HUES64 (cell line): ENCODE measurements around the gene PLEKHG5. TPM values are rescaled to one million over a fixed set of nuclear protein-coding genes. Genes with fewer than 3 reads are reported as not detected.
A peak's percentile ranks its signal among the peaks of the same experiment; 100 is the strongest.

Source experiments
- H3K27ac ChIP-seq: 2 replicates; pipeline ENCODE4 v1.7.0; 2013; ENCODE audit warnings: low read depth, low read length, inconsistent platforms
- H3K27me3 ChIP-seq: 2 replicates; pipeline ENCODE4 v1.6.1; 2013; ENCODE audit warnings: mild to moderate bottlenecking, low read length; ENCODE audit not compliant: insufficient read depth
- H3K36me3 ChIP-seq: 2 replicates; pipeline ENCODE4 v1.6.1; 2013; ENCODE audit warnings: mild to moderate bottlenecking, low read length; ENCODE audit not compliant: insufficient read depth
- H3K4me1 ChIP-seq: 2 replicates; pipeline ENCODE4 v1.6.1; 2013; ENCODE audit warnings: mild to moderate bottlenecking, low read length, moderate library complexity; ENCODE audit not compliant: insufficient read depth
- H3K4me3 ChIP-seq: 2 replicates; pipeline ENCODE4 v1.5.1; 2013; ENCODE audit warnings: mild to moderate bottlenecking, low read length, moderate library complexity
- H3K9ac ChIP-seq: 2 replicates; pipeline ENCODE4 v1.6.1; 2013; ENCODE audit warnings: mild to moderate bottlenecking, low read depth, low read length
- H3K9me3 ChIP-seq: 2 replicates; pipeline ENCODE4 v1.6.1; 2013; ENCODE audit warnings: low read depth, low read length; ENCODE audit not compliant: insufficient read depth
- WGBS: fragments of 150-250, 120-280 bp; methylation state at CpG from one replicate; pipeline ENCODE4 v1.1.7; 2013; ENCODE audit warnings: missing lambda C conversion rate; 5-methylcytosine and 5-hydroxymethylcytosine counted together
- polyA plus RNA-seq, 2 experiments: library from polyadenylated mRNA; stranded (reverse); fragments of 50-300 nt; gene quantifications; one replicate each; pipeline ENCODE4 v1.2.3, GENCODE V29; 2013

PLEKHG5 gene, protein sequence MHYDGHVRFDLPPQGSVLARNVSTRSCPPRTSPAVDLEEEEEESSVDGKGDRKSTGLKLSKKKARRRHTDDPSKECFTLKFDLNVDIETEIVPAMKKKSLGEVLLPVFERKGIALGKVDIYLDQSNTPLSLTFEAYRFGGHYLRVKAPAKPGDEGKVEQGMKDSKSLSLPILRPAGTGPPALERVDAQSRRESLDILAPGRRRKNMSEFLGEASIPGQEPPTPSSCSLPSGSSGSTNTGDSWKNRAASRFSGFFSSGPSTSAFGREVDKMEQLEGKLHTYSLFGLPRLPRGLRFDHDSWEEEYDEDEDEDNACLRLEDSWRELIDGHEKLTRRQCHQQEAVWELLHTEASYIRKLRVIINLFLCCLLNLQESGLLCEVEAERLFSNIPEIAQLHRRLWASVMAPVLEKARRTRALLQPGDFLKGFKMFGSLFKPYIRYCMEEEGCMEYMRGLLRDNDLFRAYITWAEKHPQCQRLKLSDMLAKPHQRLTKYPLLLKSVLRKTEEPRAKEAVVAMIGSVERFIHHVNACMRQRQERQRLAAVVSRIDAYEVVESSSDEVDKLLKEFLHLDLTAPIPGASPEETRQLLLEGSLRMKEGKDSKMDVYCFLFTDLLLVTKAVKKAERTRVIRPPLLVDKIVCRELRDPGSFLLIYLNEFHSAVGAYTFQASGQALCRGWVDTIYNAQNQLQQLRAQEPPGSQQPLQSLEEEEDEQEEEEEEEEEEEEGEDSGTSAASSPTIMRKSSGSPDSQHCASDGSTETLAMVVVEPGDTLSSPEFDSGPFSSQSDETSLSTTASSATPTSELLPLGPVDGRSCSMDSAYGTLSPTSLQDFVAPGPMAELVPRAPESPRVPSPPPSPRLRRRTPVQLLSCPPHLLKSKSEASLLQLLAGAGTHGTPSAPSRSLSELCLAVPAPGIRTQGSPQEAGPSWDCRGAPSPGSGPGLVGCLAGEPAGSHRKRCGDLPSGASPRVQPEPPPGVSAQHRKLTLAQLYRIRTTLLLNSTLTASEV
- 7.3 TPM for polyA plus RNA-seq (2013, experiment 1 of 2)
- polyA plus RNA-seq (2013, experiment 2 of 2) = 9.9 TPM

DNA sequence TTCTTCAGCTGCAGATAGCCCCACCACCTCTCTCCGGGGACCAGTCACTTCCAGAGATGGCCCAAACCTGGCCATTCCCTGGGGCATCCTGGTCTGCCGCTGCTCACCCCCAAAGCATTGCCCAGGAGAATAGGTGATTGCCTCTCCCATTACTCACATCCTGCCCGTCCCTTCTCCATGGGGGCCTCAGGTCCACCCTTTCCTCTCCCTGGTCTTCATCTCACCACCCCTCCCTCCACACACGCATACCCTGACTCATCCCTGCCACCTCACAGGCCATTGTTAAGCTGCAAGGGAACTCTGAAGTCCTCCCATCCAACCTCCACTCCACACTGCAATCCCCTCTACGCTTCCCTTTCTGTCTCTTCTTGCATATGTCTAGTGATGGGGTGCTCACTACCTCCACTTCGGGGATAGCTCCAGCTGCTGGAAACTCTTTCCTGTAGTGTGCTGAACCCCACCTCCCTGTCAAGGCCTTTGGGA lies at the start of gene PLEKHG5:
PLEKHG5 (minus strand) TSS at position 188 of the 483 bp plus-strand sequence. CDS start 14,096 bp downstream, outside the sequence.
- H3K36me3 ChIP-seq = no peaks in the 10 kb centered on the region
- no peaks in the 10 kb centered on the region for H3K9me3 ChIP-seq
- 42% methylated on average over 6 of the region's 6 CpGs for WGBS
- peak within 1 kb of the TSS; percentile 72 for H3K4me3 ChIP-seq
- peak within 1 kb of the TSS; percentile 75; the same call in 1 of the 2 replicates for H3K27ac ChIP-seq
- peak within 1 kb of the TSS; percentile 69 for H3K9ac ChIP-seq
- peaks cover 11% of the 10 kb centered on the region for H3K27me3 ChIP-seq
- peaks cover 34% of the 10 kb centered on the region for H3K4me1 ChIP-seq

DNA sequence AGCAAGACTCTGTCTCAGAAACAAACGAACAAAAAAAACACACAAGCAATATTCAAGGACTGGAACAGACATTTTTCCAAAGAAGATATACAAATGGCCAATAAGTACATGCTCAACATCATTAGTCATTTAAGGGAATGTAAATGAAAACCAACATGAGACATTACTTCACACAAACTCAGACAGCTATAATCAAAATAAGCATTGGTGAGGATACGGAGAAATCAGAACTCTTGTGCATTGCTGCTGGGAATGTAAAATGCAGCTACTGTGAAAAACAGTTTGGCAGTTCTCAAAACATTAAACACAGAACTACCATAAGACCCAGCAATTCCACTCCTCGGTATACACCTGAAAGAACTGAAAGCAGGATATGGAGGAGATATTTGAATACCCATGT lies 47.5 kb upstream of the PLEKHG5 start:
- WGBS = 82% methylated on average over 2 of the region's 3 CpGs
- Histone ChIP-seq H3K9ac (no peak overlapping the region), H3K4me1 (no peaks in the 10 kb centered on the region), H3K9me3 (no peaks in the 10 kb centered on the region), H3K4me3 (no peak overlapping the region), H3K36me3 (peaks cover 66% of the 10 kb centered on the region), H3K27me3 (no peaks in the 10 kb centered on the region), H3K27ac (no peak overlapping the region)

DNA sequence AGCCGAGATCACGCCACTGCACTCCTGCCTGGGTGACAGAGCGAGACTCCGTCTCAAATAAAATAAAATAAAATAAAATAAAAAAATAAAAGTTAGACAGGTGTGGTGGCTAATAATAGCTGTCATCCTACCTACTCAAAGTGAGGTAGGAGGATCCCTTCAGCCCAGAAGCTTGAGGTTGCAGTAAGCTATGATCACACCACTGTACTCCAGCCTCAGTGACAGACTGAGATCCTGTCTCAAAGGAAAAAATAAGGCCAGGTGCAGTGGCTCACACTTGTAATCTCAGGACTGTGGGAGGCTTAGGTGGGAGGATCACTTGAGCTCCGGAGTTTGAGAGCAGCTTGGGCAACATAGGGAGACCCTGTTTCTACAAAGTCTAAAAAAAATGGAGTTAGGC lies 44.8 kb upstream of the PLEKHG5 start:
- Histone ChIP-seq H3K4me3 (no peak overlapping the region), H3K9me3 (no peaks in the 10 kb centered on the region), H3K27me3 (no peaks in the 10 kb centered on the region), H3K9ac (no peak overlapping the region), H3K36me3 (peaks cover 72% of the 10 kb centered on the region), H3K27ac (no peak overlapping the region), H3K4me1 (no peaks in the 10 kb centered on the region)
- 88% methylated on average over 2 of the region's 5 CpGs for WGBS

DNA sequence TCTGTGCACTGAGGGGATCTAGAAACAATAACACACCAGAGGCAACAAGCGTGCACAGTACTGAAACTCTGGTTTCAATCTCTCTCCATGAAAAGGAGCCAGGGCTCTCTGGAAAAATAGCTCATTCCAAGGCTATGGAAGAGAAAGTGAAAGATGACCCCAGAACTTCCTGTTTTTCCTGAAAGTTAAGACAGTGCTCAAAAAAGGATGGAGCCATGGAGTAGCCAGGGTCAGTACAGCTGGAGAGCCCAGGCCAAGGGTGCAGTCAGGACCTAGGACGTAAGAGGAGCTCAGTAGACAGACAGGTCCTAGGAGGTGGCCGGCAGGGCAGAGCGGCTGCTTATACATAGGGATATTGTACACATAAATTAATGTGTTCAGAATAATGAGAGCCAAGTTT lies 43.7 kb upstream of the PLEKHG5 start:
- Histone ChIP-seq H3K9ac (no peak overlapping the region), H3K27me3 (no peaks in the 10 kb centered on the region), H3K27ac (no peak overlapping the region), H3K9me3 (no peaks in the 10 kb centered on the region), H3K36me3 (peaks cover 70% of the 10 kb centered on the region), H3K4me1 (no peaks in the 10 kb centered on the region), H3K4me3 (no peak overlapping the region)
- WGBS = 94% methylated on average over 4 of the region's 4 CpGs

DNA sequence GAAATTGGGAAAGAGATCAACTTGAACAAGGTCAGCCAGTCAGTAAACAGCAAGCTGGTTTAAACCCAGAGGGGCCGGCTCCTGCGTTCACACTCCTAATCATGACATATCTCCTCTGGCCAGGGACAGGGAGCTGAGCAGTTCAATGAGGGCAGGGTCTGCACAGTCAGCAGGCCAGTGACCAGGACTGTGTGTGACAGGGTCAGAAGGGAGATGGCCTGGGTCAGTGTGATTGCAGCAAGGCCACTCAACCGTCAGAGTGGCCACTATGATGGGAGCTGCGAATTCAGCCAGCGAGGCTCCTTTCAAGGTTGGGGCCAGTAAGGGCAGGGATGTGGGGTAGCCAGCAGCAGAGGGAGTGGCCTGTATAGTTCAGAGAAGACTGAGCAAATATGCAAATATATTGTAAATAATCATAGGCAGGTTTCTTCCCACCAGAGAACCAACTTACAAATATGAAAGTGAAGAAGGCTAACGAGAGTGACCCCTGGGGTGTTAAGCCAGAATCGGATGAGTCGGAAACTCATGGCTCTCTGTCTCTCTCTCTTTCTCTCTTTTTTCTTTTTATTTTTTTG lies 42.9 kb upstream of the PLEKHG5 start:
- 90% methylated on average over 8 of the region's 8 CpGs for WGBS
- Histone ChIP-seq H3K4me1 (no peaks in the 10 kb centered on the region), H3K27me3 (no peaks in the 10 kb centered on the region), H3K27ac (no peak overlapping the region), H3K9ac (no peak overlapping the region), H3K9me3 (no peaks in the 10 kb centered on the region), H3K4me3 (no peak overlapping the region), H3K36me3 (peaks cover 75% of the 10 kb centered on the region)

DNA sequence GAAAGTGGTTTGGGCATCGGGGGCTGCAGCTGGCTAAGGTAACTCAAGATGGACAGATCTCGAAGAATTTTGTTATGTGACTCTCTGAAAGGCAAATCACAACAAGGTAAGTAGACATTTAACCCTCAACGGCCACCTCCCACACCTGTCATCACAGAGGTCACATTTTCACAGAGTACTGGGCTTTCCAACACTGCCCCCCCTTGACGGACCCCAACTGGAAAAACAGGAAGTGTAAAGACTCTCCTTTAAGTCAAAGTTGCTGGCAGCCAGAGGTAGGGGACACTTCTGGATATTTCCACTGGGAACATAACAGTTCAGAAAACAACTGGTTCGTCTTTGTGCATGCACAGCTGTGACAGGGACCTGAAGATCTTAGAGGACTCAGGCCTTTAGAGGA lies 40.5 kb upstream of the PLEKHG5 start:
- no peak overlapping the region for H3K9ac ChIP-seq
- WGBS = 91% methylated on average over 5 of the region's 5 CpGs
- H3K9me3 ChIP-seq = no peaks in the 10 kb centered on the region
- no peak overlapping the region for H3K4me3 ChIP-seq
- no peak overlapping the region for H3K27ac ChIP-seq
- H3K36me3 ChIP-seq = peaks cover 77% of the 10 kb centered on the region
- no peaks in the 10 kb centered on the region for H3K27me3 ChIP-seq
- H3K4me1 ChIP-seq = no peaks in the 10 kb centered on the region

DNA sequence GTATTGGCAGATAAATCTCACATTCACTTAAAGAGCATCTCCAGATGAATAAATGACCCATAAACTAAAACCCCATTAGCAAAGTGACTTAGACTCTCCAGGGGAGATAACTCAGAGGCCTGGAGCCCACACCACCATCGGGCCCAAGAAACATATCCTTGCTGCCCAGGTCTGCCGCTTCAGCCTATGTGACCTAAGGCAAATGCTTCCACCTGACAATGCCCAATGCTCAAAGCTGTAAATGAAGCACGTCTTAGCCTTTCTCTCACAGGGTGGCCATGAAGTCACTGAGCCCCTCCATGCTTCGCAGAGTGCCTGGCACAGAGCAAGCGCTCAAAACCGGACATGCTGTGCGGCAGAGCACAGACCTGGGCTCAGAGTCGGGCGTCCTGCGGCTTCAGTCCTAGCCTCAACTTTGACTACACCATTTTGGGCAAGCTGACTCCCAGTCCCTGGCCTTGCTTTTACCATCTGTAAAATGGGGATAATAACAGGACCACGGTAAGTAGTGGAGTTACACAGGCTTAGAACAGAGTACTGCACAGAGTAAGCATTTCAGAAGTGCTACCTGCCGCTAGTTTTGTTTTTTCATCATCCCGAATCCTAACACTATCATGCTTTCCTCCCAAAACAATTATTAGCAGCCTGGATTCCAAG lies 39.2 kb upstream of the PLEKHG5 start:
- H3K4me3 ChIP-seq = no peak overlapping the region
- H3K27ac ChIP-seq = no peak overlapping the region
- WGBS = 96% methylated on average over 13 of the region's 13 CpGs
- H3K36me3 ChIP-seq = peaks cover 82% of the 10 kb centered on the region
- H3K4me1 ChIP-seq = no peaks in the 10 kb centered on the region
- no peak overlapping the region for H3K9ac ChIP-seq
- H3K9me3 ChIP-seq = no peaks in the 10 kb centered on the region
- H3K27me3 ChIP-seq = no peaks in the 10 kb centered on the region

DNA sequence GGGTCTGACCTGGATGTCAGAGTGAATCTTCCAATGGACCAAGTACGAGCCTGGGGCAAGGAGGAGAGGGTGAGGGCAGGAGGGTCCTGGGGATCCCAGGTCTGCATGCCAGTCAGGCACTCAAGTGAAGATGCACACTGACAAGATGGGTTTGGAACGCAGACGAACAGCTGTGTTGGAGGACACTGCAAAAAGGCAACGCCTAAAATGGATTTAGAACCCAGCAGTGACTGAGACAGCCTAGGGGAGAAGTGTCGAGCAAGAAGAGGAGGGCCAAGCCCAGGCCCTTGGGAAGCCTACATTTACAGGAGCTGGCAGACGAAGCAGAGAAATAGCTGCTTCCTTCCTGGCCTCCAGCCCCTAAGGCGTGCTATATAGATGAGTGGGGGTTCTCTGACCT lies 37.0 kb upstream of the PLEKHG5 start:
- Histone ChIP-seq H3K9ac (no peak overlapping the region), H3K27me3 (no peaks in the 10 kb centered on the region), H3K36me3 (peaks cover 78% of the 10 kb centered on the region), H3K4me3 (no peak overlapping the region), H3K4me1 (no peaks in the 10 kb centered on the region), H3K9me3 (no peaks in the 10 kb centered on the region), H3K27ac (no peak overlapping the region)
- 95% methylated on average over 7 of the region's 7 CpGs for WGBS

DNA sequence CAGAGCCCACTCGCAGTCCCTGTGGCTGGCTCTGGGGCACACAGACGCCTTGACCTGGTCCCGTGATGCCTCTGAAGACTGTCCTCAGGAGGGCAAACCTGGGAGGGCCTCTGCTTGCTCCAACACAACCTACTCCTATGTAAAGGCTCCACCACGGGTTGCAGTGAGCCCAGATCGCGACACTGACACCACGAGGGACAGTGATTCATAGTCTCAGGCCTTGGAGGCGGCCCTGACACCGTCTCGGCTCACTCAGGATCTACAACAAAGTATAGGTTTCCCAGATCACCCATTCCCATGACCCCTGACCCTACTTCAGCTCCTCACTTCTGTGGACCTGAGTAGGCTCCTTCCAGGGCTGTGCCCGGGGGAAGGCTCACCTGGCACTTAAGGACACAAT lies 34.8 kb upstream of the PLEKHG5 start:
- Histone ChIP-seq H3K4me1 (no peaks in the 10 kb centered on the region), H3K9me3 (no peaks in the 10 kb centered on the region), H3K9ac (no peak overlapping the region), H3K36me3 (peaks cover 56% of the 10 kb centered on the region), H3K27me3 (no peaks in the 10 kb centered on the region), H3K4me3 (no peak overlapping the region), H3K27ac (no peak overlapping the region)
- WGBS = 90% methylated on average over 11 of the region's 11 CpGs

DNA sequence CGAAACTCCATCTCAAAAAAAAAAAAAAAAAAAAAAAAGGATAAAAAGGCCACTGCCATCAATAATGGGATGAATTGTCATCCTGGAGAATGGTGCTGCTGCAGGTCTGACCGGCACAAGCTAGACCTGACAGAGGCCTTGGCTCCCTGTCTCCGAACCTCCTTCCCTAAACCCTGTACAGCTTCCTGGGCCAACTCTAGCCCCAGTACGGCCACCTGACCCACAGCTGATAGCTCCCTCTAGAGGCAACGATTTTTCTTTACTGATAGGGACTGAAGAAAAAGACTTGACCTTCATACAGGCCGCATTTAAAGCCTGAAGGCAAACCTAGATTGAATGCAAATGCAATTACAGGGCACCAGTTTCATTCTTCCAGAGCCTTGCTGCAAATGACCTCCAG lies 32.1 kb upstream of the PLEKHG5 start:
- peaks cover 31% of the 10 kb centered on the region for H3K36me3 ChIP-seq

More for the DNA sequence above, 32.1 kb upstream of the PLEKHG5 start:
- no peaks in the 10 kb centered on the region for H3K27me3 ChIP-seq
- no peak overlapping the region for H3K4me3 ChIP-seq
- no peak overlapping the region for H3K27ac ChIP-seq
- H3K9ac ChIP-seq = no peak overlapping the region
- peaks cover 16% of the 10 kb centered on the region for H3K4me1 ChIP-seq
- no peaks in the 10 kb centered on the region for H3K9me3 ChIP-seq
- 56% methylated on average over 5 of the region's 6 CpGs for WGBS
